ENCODE measurements around the gene TMEM218. TPM values are rescaled to one million over a fixed set of nuclear protein-coding genes. Genes with fewer than 3 reads are reported as not detected.
"Not testable (repeated sequence)": the region's sequence is repeated elsewhere in the genome, so short reads cannot be mapped to it uniquely, and the experiment has no call there.

The TMEM218 gene
- total RNA-seq, 1 donor from 2014 or later = 24.6 TPM

DNA sequence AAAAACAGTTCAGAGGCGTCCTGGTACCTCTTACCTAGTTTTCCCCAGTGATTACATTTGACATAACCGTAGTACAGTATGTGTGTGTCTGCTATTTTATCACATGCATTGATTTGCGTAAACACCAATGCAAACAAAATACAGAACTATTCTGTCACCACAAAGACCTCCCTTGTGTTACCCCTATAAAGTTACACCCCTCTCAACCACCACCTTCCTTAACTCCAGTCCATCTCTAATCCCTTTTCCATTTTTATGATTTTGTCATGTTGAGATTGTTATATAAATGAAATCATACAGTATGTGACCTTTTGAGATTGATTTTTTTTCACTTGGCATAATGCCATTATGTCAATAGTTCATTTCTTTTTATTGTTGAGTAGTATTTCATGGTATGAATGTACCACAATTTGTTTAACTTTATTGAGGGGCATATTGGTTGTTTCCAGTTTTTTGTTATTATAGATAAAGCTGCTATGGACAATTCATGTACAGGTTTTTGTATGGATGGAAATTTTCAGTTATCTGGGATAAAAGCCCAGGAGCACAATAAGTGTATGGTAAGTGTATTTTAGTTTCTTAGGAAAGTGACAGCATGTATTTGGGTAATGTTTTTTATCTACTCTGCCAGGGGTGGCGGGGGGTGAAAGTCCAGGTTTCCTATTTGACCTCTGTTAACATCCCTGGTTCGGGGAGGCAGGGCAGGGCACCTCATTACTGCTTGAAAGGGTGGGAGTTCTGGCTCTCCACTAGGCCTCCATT, 54.3 kb downstream of the TMEM218 start:
- no peak for DNase-seq (ENCODE audit: low spot score)

DNA sequence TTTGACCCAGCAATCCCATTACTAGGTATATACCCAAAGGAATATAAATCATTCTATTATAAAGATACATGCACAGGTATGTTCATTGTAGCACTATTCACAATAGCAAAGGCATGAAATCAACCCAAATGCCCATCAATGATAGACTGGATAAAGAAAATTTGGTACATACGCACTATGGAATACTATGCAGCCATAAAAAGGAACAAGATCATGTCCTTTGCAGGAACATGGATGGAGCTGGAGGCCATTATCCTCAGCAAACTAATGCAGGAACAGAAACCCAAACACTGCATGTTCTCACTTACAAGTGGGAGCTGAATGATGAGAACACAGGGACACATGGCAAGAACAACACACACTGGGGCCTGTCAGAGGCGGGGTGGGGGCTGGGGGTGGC, 55.3 kb downstream of the TMEM218 start:
- DNase-seq (ENCODE audit: low spot score) = not testable (repeated sequence)

DNA sequence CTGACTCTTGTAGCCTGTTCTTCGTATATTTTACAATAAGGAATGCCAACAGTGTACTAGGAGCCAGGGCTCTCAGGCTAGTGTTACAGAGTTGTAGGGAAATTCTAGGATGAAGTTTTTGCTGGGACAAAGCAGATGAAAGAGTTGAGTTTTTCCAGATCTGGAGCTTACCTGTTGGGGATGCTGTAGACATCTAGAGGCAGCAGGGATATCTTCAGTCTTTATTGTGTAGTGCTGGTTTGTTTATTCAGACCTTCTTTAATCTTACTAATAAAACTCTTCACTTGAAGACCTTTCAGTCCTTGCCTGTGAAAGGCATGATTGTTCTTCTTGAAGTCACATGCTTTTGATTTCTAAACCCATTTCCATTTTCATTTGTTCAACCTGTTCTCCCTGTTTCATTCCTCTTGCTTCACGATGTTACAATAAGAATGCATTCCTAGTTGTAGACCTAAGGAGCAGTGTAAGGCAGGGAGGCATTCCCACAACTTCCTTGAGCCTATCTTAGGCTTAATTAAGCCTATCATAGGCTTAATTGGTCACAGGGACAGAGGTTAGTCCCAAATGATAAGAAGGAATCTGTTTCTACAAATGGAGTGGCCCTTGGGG, 56.2 kb downstream of the TMEM218 start:
- DNase-seq (ENCODE audit: low spot score) = no peak

DNA sequence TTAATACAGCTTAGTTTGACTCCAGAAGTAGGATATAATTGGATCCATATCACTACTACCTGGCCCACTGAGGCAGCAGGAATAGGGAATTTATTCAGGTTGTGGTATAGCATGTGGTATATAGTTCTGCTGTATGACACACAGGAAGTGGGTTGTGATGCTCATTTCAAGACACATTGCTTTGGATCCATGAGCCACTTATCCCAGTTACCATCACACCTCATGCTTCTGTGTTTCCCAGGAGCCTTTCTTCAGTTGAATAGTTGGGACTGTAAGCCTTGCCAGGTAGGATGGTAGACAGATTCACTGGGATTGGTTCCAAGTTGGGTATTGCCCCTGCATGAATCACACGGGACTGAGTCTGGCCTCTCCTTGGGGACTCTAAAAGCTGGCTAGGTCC, 58.3 kb downstream of the TMEM218 start:
- DNase-seq (ENCODE audit: low spot score) = no peak

DNA sequence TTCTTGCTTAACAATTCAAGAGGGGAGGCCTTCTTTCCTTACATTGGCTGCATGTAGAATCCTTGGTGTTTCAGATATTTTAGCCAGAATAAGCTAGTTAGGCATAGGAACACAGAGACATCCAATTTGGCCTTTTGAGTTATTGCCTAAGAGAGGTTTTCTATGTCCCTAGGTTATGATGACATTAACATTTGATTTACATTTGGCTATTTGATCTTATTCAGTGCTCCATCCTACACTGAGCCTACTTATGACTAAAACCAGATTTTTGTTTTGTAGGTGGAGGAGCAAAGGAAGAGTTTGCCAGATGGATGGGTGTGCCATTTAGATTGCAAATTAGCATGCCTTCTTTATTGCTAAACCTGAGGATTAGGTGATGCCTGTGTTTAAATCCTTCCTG, 59.4 kb downstream of the TMEM218 start:
- no peak for DNase-seq (ENCODE audit: low spot score)

DNA sequence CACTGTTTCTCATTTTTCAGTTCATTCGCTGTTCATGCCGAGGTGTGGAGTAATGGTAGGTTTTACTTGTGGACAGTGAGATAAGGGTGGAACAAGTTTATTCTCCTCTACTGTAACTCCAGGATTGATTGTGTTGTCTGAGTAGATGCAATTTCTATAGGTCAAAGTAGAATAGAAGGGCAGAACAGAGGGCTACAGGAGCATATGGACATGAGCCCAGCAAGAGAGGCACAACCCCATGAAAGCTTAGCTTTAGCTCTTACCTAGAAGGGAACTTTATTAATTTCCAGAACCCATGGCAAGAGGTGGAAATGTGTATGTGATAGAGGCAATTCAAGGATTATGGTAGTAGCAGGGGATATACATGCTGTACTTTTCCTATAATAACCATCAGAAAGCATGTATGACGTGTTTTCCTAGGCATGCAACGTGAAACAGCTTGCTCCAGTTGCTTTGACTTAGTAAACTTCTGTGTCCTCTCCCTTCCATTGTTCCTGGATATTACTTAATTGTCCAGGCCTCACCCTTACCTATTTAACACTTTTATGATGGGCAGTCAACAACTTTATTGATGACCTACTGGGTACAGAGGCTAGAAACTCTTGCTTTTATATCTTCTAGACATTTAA, 62.1 kb downstream of the TMEM218 start:
- DNase-seq (ENCODE audit: low spot score) = no peak

Other genes starting within 250 kb of the TMEM218 start
- 14.8 TPM for gene ROBO3, start 246.2 kb downstream of the TMEM218 start, total RNA-seq
- 70.9 TPM for gene ROBO4, start 213.8 kb downstream of the TMEM218 start, total RNA-seq
- not detected for gene HEPN1, start 192.4 kb downstream of the TMEM218 start, total RNA-seq
- 33.4 TPM for gene HEPACAM, start 175.6 kb downstream of the TMEM218 start, total RNA-seq
- 0.93 TPM for gene CCDC15, start 157.4 kb downstream of the TMEM218 start, total RNA-seq
- gene SLC37A2, start 48.3 kb downstream of the TMEM218 start, total RNA-seq = 17.5 TPM
- gene PKNOX2, start 53.1 kb upstream of the TMEM218 start, total RNA-seq = 2.6 TPM

Measured in mesenteric fat pad (tissue), 1 donor.